RWPE2 (cell line): ENCODE results near the gene PHACTR1.

ENCODE experiments used
- ATAC-seq: fragments of 200-7000 bp; cut with Tn5 transposase; 3 replicates; pipeline ENCODE4 v1.9.1; 2021; ENCODE audit warnings: low read depth
- DNase-seq: peaks from one replicate; pipeline ENCODE4 v3.0.0-alpha.2; 2020; ENCODE audit warnings: low spot score
- H3K27ac ChIP-seq: fragments of 450-650 bp; 2 replicates; pipeline ENCODE4 v1.5.1; 2017; ENCODE audit warnings: mild to moderate bottlenecking; ENCODE audit not compliant: poor library complexity, severe bottlenecking
- H3K27me3 ChIP-seq: fragments of 250-450 bp; sonication (Bioruptor Pico); 2 replicates; pipeline ENCODE4 v1.5.1; 2021; ENCODE audit warnings: mild to moderate bottlenecking, moderate library complexity; ENCODE audit not compliant: insufficient read depth, poor library complexity, severe bottlenecking
- H3K36me3 ChIP-seq: fragments of 250-450 bp; sonication (Bioruptor Pico); 2 replicates; pipeline ENCODE4 v1.5.1; 2020; ENCODE audit warnings: low read depth, mild to moderate bottlenecking, moderate library complexity
- H3K4me1 ChIP-seq: fragments of 250-450 bp; sonication (Bioruptor Pico); 2 replicates; pipeline ENCODE4 v1.5.1; 2021; ENCODE audit warnings: mild to moderate bottlenecking, moderate library complexity; ENCODE audit not compliant: insufficient read depth, poor library complexity, severe bottlenecking
- H3K4me3 ChIP-seq: fragments of 250-450 bp; sonication (Bioruptor Pico); 2 replicates; pipeline ENCODE4 v1.5.1; 2021; ENCODE audit warnings: mild to moderate bottlenecking, moderate library complexity; ENCODE audit not compliant: severe bottlenecking
- H3K9me3 ChIP-seq: fragments of 250-450 bp; sonication (Bioruptor Pico); 2 replicates; pipeline ENCODE4 v1.5.1; 2021; ENCODE audit warnings: mild to moderate bottlenecking, moderate library complexity; ENCODE audit not compliant: severe bottlenecking
- CTCF ChIP-seq: fragments of 450-650 bp; IDR thresholded peaks from one replicate; pipeline ENCODE4 v1.5.1; 2017; ENCODE audit warnings: mild to moderate bottlenecking, moderate library complexity; ENCODE audit not compliant: poor library complexity, severe bottlenecking

Gene PHACTR1

GRCh38 chr6:13253272-13253671 lies 536.7 kb downstream of the PHACTR1 start:
- Histone ChIP-seq H3K27me3 (no peaks in the 10 kb centered on the region), H3K9me3 (no peaks in the 10 kb centered on the region), H3K4me1 (peaks cover 4% of the 10 kb centered on the region), H3K36me3 (no peaks in the 10 kb centered on the region), H3K4me3 (no peak overlapping the region), H3K27ac (no peak overlapping the region)
- no peak for TF ChIP-seq CTCF
- ATAC-seq: no peak
- no peak for DNase-seq

GRCh38 chr6:13256266-13257001 lies 539.9 kb downstream of the PHACTR1 start:
- ATAC-seq (no peak), DNase-seq (no peak)
- no peaks in the 10 kb centered on the region for H3K27me3 ChIP-seq
- no peak for TF ChIP-seq CTCF
- no peaks in the 10 kb centered on the region for H3K36me3 ChIP-seq
- H3K9me3 ChIP-seq: no peaks in the 10 kb centered on the region
- no peak overlapping the region for H3K27ac ChIP-seq
- H3K4me1 ChIP-seq: no peaks in the 10 kb centered on the region
- H3K4me3 ChIP-seq: no peak overlapping the region

- Histone ChIP-seq H3K27ac (no peak overlapping the region), H3K36me3 (no peaks in the 10 kb centered on the region), H3K27me3 (no peaks in the 10 kb centered on the region), H3K9me3 (no peaks in the 10 kb centered on the region), H3K4me3 (no peak overlapping the region), H3K4me1 (no peaks in the 10 kb centered on the region)
- DNase-seq (no peak), ATAC-seq (no peak)
- TF ChIP-seq CTCF: no peak
These were observed 542.8 kb downstream of the PHACTR1 start for GRCh38 chr6:13259393-13259792.

GRCh38 chr6:13260101-13260598 lies 543.6 kb downstream of the PHACTR1 start:
- TF ChIP-seq CTCF: no peak
- DNase-seq (no peak), ATAC-seq (no peak)
- no peaks in the 10 kb centered on the region for H3K9me3 ChIP-seq
- H3K27me3 ChIP-seq: no peaks in the 10 kb centered on the region
- no peak overlapping the region for H3K4me3 ChIP-seq
- no peaks in the 10 kb centered on the region for H3K36me3 ChIP-seq
- no peak overlapping the region for H3K27ac ChIP-seq
- H3K4me1 ChIP-seq: no peaks in the 10 kb centered on the region

GRCh38 chr6:13260831-13261230 lies 544.3 kb downstream of the PHACTR1 start:
- no peaks in the 10 kb centered on the region for H3K9me3 ChIP-seq
- H3K27ac ChIP-seq: no peak overlapping the region
- no peak for ATAC-seq
- no peaks in the 10 kb centered on the region for H3K27me3 ChIP-seq
- no peak for DNase-seq
- no peaks in the 10 kb centered on the region for H3K4me1 ChIP-seq
- TF ChIP-seq CTCF: no peak
- no peak overlapping the region for H3K4me3 ChIP-seq
- no peaks in the 10 kb centered on the region for H3K36me3 ChIP-seq
